Measurements from ENCODE around the gene SUCO.

- TF ChIP-seq USF1 (IDR thresholded peaks at IDR 0.05) (no peak), RAD21 (IDR thresholded peaks at IDR 0.05; ENCODE audit: low read depth) (no peak)
Observed at GRCh38 chr1:172554915-172555314, 22.0 kb downstream of the SUCO start.
